Measurements from ENCODE around the gene TOGARAM2. TPM values are rescaled to one million over a fixed set of nuclear protein-coding genes. Genes with fewer than 3 reads are reported as not detected.

The TOGARAM2 gene
- total RNA-seq, 2 experiments from 2014 or later, result 2.3 to 2.7 TPM

GRCh38 chr2:29044459-29044858, 63.4 kb downstream of the TOGARAM2 start:
- POLR2A ChIA-PET, result no interaction called here
- no peak for DNase-seq
- Mint-ChIP-seq H3K36me3 (ENCODE audit: low read depth) (no peaks in the 10 kb centered on the region), H3K9me3 (no peaks in the 10 kb centered on the region), H3K27ac (no peak overlapping the region), H3K4me1 (ENCODE audit: low read depth) (no peaks in the 10 kb centered on the region), H3K27me3 (no peaks in the 10 kb centered on the region), H3K4me3 (no peak overlapping the region)
- intact Hi-C loops (cut with micrococcal nuclease), result no loop called here
- TF ChIP-seq, protein P1, sequence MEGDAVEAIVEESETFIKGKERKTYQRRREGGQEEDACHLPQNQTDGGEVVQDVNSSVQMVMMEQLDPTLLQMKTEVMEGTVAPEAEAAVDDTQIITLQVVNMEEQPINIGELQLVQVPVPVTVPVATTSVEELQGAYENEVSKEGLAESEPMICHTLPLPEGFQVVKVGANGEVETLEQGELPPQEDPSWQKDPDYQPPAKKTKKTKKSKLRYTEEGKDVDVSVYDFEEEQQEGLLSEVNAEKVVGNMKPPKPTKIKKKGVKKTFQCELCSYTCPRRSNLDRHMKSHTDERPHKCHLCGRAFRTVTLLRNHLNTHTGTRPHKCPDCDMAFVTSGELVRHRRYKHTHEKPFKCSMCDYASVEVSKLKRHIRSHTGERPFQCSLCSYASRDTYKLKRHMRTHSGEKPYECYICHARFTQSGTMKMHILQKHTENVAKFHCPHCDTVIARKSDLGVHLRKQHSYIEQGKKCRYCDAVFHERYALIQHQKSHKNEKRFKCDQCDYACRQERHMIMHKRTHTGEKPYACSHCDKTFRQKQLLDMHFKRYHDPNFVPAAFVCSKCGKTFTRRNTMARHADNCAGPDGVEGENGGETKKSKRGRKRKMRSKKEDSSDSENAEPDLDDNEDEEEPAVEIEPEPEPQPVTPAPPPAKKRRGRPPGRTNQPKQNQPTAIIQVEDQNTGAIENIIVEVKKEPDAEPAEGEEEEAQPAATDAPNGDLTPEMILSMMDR (IDR thresholded peaks at IDR 0.05), result no peak
- ATAC-seq, result no peak
- CTCF ChIA-PET, result interaction anchor here (1.5 kb wide), 1 partner anchor 31 kb away, joined by 3 read pairs; no protein-coding TSS in a partner anchor

DNA sequence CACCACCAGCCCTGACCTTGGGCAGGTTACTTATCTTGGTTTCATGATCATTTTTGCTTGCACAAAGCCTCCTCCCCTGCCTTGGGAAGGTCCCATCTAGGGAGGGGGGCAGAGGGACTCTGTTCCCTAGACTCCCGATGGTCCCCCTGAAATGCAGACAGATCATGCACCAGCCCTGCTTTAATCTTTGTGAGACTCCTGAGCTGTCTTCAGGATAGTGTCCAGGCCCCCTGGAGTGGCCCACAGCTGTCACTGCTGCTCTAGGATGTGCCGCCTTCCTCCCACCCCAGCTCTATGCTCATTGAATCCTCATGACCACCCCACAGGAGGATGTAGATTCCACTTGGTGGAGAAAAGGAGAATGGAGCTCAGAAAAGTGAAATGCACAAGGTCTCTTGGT, 65.2 kb downstream of the TOGARAM2 start:
- DNase-seq, result no peak
- no peak overlapping the region for H3K27ac Mint-ChIP-seq
- H3K9me3 Mint-ChIP-seq, result no peaks in the 10 kb centered on the region
- POLR2A ChIA-PET, result no interaction called here
- intact Hi-C loops (cut with micrococcal nuclease), result no loop called here
- H3K27me3 Mint-ChIP-seq, result no peaks in the 10 kb centered on the region
- CTCF ChIA-PET, result no interaction called here
- H3K4me3 Mint-ChIP-seq, result no peak overlapping the region
- no peaks in the 10 kb centered on the region for H3K36me3 Mint-ChIP-seq (ENCODE audit: low read depth)
- no peak for ATAC-seq
- no peaks in the 10 kb centered on the region for H3K4me1 Mint-ChIP-seq (ENCODE audit: low read depth)
- TF ChIP-seq, protein P1 (IDR thresholded peaks at IDR 0.05), result no peak

GRCh38 chr2:29047083-29047845, 66.2 kb downstream of the TOGARAM2 start:
- Mint-ChIP-seq H3K27me3 (no peaks in the 10 kb centered on the region), H3K9me3 (no peaks in the 10 kb centered on the region), H3K27ac (no peak overlapping the region), H3K4me3 (no peak overlapping the region), H3K4me1 (ENCODE audit: low read depth) (no peaks in the 10 kb centered on the region), H3K36me3 (ENCODE audit: low read depth) (no peaks in the 10 kb centered on the region)
- TF ChIP-seq, protein P1 (IDR thresholded peaks at IDR 0.05), result no peak
- intact Hi-C loops (cut with micrococcal nuclease), result no loop called here
- ATAC-seq (no peak), DNase-seq (no peak)
- POLR2A ChIA-PET, result no interaction called here
- CTCF ChIA-PET, result interaction anchor here (1.0 kb wide), 1 partner anchor 165 kb away, joined by 3 read pairs; no protein-coding TSS in a partner anchor

DNA sequence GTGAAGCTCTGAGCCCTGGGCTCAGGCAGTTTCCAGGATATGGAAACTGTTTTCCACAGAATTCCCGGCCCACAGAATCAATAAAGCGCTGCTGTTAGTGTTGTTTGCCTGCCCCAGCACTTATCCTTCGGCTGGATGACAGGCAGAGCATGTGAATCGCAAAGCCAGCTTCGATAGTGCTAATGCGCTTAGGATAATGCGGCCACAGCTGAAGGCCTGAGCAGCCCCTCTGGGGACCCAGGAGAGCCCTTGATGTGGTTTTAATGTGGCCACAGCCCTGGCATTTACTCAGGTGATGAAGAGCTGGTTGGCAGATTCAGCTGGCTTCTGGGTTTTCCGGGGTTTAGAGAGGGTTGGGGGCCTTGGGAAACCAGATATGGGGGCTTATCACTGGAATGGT, 69.5 kb downstream of the TOGARAM2 start:
- DNase-seq (no peak), ATAC-seq (no peak)
- TF ChIP-seq, protein P1 (IDR thresholded peaks at IDR 0.05), result no peak
- CTCF ChIA-PET, result no interaction called here
- no peak overlapping the region for H3K27ac Mint-ChIP-seq
- no peaks in the 10 kb centered on the region for H3K36me3 Mint-ChIP-seq (ENCODE audit: low read depth)
- H3K9me3 Mint-ChIP-seq, result no peaks in the 10 kb centered on the region
- H3K4me1 Mint-ChIP-seq (ENCODE audit: low read depth), result no peaks in the 10 kb centered on the region
- H3K27me3 Mint-ChIP-seq, result no peaks in the 10 kb centered on the region
- intact Hi-C loops (cut with micrococcal nuclease), result no loop called here
- H3K4me3 Mint-ChIP-seq, result no peak overlapping the region
- POLR2A ChIA-PET, result no interaction called here

DNA sequence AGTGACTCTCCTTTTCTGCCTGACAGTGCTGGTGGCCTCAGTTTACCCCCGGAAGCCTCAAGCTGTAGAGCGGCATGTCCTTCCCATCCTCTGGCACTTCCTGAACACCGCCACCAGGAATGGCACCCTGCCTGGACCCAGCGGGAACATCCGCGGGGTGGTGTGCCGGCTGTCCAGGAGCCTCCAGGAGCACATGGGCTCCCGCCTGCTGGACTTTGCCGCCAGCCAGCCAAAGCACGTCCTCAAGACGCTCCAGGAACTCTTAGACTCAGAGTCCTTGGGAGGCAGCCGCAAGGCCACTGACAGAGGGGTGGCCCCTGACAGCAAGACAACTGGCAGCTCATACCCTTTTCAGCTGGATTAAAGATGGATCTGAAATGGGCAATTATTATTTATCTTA, 70.6 kb downstream of the TOGARAM2 start:
- H3K36me3 Mint-ChIP-seq (ENCODE audit: low read depth), result no peaks in the 10 kb centered on the region
- H3K27ac Mint-ChIP-seq, result no peak overlapping the region
- ChIA-PET POLR2A (no interaction called here), CTCF (no interaction called here)
- no peaks in the 10 kb centered on the region for H3K27me3 Mint-ChIP-seq
- intact Hi-C loops (cut with micrococcal nuclease), result no loop called here
- ATAC-seq, result no peak
- no peak for DNase-seq
- no peaks in the 10 kb centered on the region for H3K9me3 Mint-ChIP-seq
- no peak overlapping the region for H3K4me3 Mint-ChIP-seq
- peaks cover 3% of the 10 kb centered on the region for H3K4me1 Mint-ChIP-seq (ENCODE audit: low read depth)
- TF ChIP-seq, protein P1 (IDR thresholded peaks at IDR 0.05), result no peak

Measured in activated CD8-positive, alpha-beta T cell treated with anti-CD3 and anti-CD28 coated beads for 36 hours (primary cell).